H1 (cell line): Measurements from ENCODE around the gene CMYA5. TPM values are rescaled to one million over a fixed set of nuclear protein-coding genes. Genes with fewer than 3 reads are reported as not detected.

Experiments used
- EP300 ChIP-seq, 2 experiments: IDR thresholded peaks; 1 replicate in 1 of 2; 2 replicates in 1 of 2; pipeline ENCODE4 v1.6.1; 2011 to 2012; ENCODE audit warnings: low read depth in 2 of 2, low read length in 2 of 2, mild to moderate bottlenecking in 2 of 2, borderline replicate concordance in 1 of 2, inconsistent platforms in 1 of 2, moderate library complexity in 1 of 2
- KDM5A ChIP-seq: fragments of 200-600 bp; IDR thresholded peaks from 2 replicates; pipeline ENCODE4 v1.7.1; 2012; ENCODE audit warnings: mild to moderate bottlenecking, low read length, inconsistent platforms, mixed read lengths
- polyA plus RNA-seq, 7 experiments: library from polyadenylated mRNA; depleted of rRNA in 3 of 7; stranded (reverse) in 5 of 7; unstranded in 2 of 7; fragments of >200 nt in 5 of 7; fragments of 200-250 nt in 2 of 7; gene quantifications; 1 replicate in 5 of 7; 2 replicates in 1 of 7; 4 replicates in 1 of 7; pipeline versions ENCODE4 v1.2.1 to v1.2.3, GENCODE V29; 2011 to 2013; ENCODE audit warnings: missing spikeins in 2 of 7, mixed read lengths in 2 of 7
- total RNA-seq: library from RNA; stranded (reverse); fragmentation: NEBNext Ultra II Directional; extraction: Animal tissue kit (Norgen Biotek cat#: 25700); gene quantifications from 2 replicates; pipeline ENCODE4 v1.2.1, GENCODE V29; 2021
- TF ChIP-seq, protein P1 (sequence below): IDR thresholded peaks from 2 replicates; pipeline ENCODE4 v1.6.1; 2012; ENCODE audit warnings: inconsistent platforms

CMYA5 gene
- total and polyA plus RNA-seq, 2 of the 8 experiments (the other 6 are each of a cell fraction or from before 2014, with no cell fraction given): 0.88 to 0.95 TPM

DNA sequence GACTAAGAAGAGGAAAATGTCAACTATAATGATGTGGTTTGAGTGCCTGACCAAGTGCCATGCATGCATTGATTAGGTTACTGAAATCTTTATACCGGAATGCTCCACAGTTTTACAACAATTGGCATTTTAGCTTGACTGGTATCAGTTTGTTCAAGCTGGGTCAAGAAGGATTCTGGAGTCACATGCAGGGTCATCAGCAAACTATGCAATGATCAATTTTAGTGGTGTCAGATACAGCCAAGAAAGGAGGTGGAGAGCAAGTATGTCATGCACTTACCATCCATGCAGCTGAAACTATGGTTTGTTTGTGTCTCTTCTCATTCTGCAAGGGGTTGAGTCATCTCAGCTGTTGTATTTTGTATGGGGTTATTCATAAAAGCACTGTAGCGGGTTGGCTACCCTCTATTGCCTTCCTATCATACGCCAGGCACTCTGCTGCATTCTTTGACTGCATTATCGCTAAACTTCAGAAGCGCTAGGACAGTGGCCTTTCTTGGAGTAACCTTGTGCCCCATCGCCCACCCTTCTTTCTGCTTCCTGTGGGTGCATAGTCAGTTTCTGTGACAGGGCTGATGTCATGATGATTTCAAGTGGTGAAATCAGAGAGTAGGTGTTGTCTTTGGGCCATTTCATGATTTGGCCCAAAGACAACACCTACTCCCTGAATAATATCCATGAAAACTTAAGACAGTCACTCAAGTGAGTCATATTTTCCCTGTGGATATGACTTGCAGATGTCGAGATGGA is 156.0 kb downstream of the CMYA5 start (continued):
- no peak for TF ChIP-seq EP300 (IDR thresholded peaks at IDR 0.05; ENCODE audit: borderline replicate concordance in 1 of 2, low read depth in 2 of 2, low read length in 2 of 2)
- TF ChIP-seq, protein P1, sequence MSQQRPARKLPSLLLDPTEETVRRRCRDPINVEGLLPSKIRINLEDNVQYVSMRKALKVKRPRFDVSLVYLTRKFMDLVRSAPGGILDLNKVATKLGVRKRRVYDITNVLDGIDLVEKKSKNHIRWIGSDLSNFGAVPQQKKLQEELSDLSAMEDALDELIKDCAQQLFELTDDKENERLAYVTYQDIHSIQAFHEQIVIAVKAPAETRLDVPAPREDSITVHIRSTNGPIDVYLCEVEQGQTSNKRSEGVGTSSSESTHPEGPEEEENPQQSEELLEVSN: no peak
- TF ChIP-seq KDM5A: no peak
